Dendritic cell treated with granulocyte-macrophage colony-stimulating factor and Interleukin-4, amounts not matched to agents 40 ng/mL and 50 ng/mL, for 4 days (primary cell): Measurements from ENCODE around the gene MKKS.

ENCODE experiments used
- H3K27ac Mint-ChIP-seq: one replicate; pipeline ENCODE4 v1.8.0; 2022; ENCODE audit warnings: mild to moderate bottlenecking, mixed read lengths
- H3K27me3 Mint-ChIP-seq: one replicate; pipeline ENCODE4 v1.8.0; 2022; ENCODE audit warnings: mild to moderate bottlenecking, mixed read lengths
- H3K36me3 Mint-ChIP-seq: one replicate; pipeline ENCODE4 v1.8.0; 2022; ENCODE audit warnings: low read depth, mixed read lengths
- H3K4me1 Mint-ChIP-seq: one replicate; pipeline ENCODE4 v1.8.0; 2022; ENCODE audit warnings: low read depth, mixed read lengths
- H3K4me3 Mint-ChIP-seq: one replicate; pipeline ENCODE4 v1.8.0; 2022; ENCODE audit warnings: mild to moderate bottlenecking, moderate library complexity, mixed read lengths
- H3K9me3 Mint-ChIP-seq: one replicate; pipeline ENCODE4 v1.8.0; 2022; ENCODE audit warnings: mixed read lengths
- intact Hi-C: fragments of 100-400 bp; cut with micrococcal nuclease; formaldehyde crosslinking; loops from one replicate; pipeline ENCODE4 v1.15.0; 2022

MKKS gene

GRCh38 chr20:10388597-10388996 lies 45.4 kb downstream of the MKKS start:
- no peaks in the 10 kb centered on the region for H3K4me1 Mint-ChIP-seq
- no peak overlapping the region for H3K27ac Mint-ChIP-seq
- no peaks in the 10 kb centered on the region for H3K9me3 Mint-ChIP-seq
- H3K4me3 Mint-ChIP-seq, result no peak overlapping the region
- intact Hi-C loops, result no loop called here
- peaks cover 4% of the 10 kb centered on the region for H3K27me3 Mint-ChIP-seq
- H3K36me3 Mint-ChIP-seq, result no peaks in the 10 kb centered on the region

GRCh38 chr20:10387686-10388085 lies 46.3 kb downstream of the MKKS start:
- Mint-ChIP-seq H3K9me3 (no peaks in the 10 kb centered on the region), H3K27me3 (peaks cover 4% of the 10 kb centered on the region), H3K4me1 (no peaks in the 10 kb centered on the region), H3K4me3 (no peak overlapping the region), H3K36me3 (no peaks in the 10 kb centered on the region), H3K27ac (no peak overlapping the region)
- intact Hi-C loops, result no loop called here

GRCh38 chr20:10385850-10386544 lies 48.0 kb downstream of the MKKS start:
- Mint-ChIP-seq H3K27ac (no peak overlapping the region), H3K27me3 (peaks cover 4% of the 10 kb centered on the region), H3K4me1 (no peaks in the 10 kb centered on the region), H3K4me3 (no peak overlapping the region), H3K36me3 (no peaks in the 10 kb centered on the region), H3K9me3 (no peaks in the 10 kb centered on the region)
- intact Hi-C loops, result no loop called here

- intact Hi-C loops, result no loop called here
- Mint-ChIP-seq H3K27me3 (peaks cover 3% of the 10 kb centered on the region), H3K4me3 (no peak overlapping the region), H3K36me3 (no peaks in the 10 kb centered on the region), H3K4me1 (no peaks in the 10 kb centered on the region), H3K27ac (no peak overlapping the region), H3K9me3 (no peaks in the 10 kb centered on the region)
These were observed 52.5 kb downstream of the MKKS start for GRCh38 chr20:10381477-10381876.

GRCh38 chr20:10379761-10380160 lies 54.3 kb downstream of the MKKS start:
- H3K9me3 Mint-ChIP-seq, result no peaks in the 10 kb centered on the region
- H3K27ac Mint-ChIP-seq, result no peak overlapping the region
- H3K4me3 Mint-ChIP-seq, result no peak overlapping the region
- intact Hi-C loops, result no loop called here
- no peaks in the 10 kb centered on the region for H3K4me1 Mint-ChIP-seq
- H3K36me3 Mint-ChIP-seq, result no peaks in the 10 kb centered on the region
- H3K27me3 Mint-ChIP-seq, result no peaks in the 10 kb centered on the region

GRCh38 chr20:10376270-10377075 lies 57.5 kb downstream of the MKKS start:
- peaks cover 13% of the 10 kb centered on the region for H3K9me3 Mint-ChIP-seq
- no peaks in the 10 kb centered on the region for H3K4me1 Mint-ChIP-seq
- H3K4me3 Mint-ChIP-seq, result no peak overlapping the region
- H3K36me3 Mint-ChIP-seq, result no peaks in the 10 kb centered on the region
- no peak overlapping the region for H3K27ac Mint-ChIP-seq
- H3K27me3 Mint-ChIP-seq, result no peaks in the 10 kb centered on the region
- intact Hi-C loops, result no loop called here

GRCh38 chr20:10375191-10375590 lies 58.8 kb downstream of the MKKS start:
- peaks cover 2% of the 10 kb centered on the region for H3K27me3 Mint-ChIP-seq
- intact Hi-C loops, result no loop called here
- H3K36me3 Mint-ChIP-seq, result no peaks in the 10 kb centered on the region
- peaks cover 13% of the 10 kb centered on the region for H3K9me3 Mint-ChIP-seq
- no peaks in the 10 kb centered on the region for H3K4me1 Mint-ChIP-seq
- no peak overlapping the region for H3K4me3 Mint-ChIP-seq
- H3K27ac Mint-ChIP-seq, result no peak overlapping the region

GRCh38 chr20:10374036-10374435 lies 60.0 kb downstream of the MKKS start:
- H3K9me3 Mint-ChIP-seq, result peaks cover 13% of the 10 kb centered on the region
- no peaks in the 10 kb centered on the region for H3K4me1 Mint-ChIP-seq
- peaks cover 2% of the 10 kb centered on the region for H3K27me3 Mint-ChIP-seq
- no peak overlapping the region for H3K27ac Mint-ChIP-seq
- no peak overlapping the region for H3K4me3 Mint-ChIP-seq
- no peaks in the 10 kb centered on the region for H3K36me3 Mint-ChIP-seq
- intact Hi-C loops, result no loop called here

- H3K4me1 Mint-ChIP-seq, result no peaks in the 10 kb centered on the region
- intact Hi-C loops, result no loop called here
- H3K27ac Mint-ChIP-seq, result no peak overlapping the region
- no peak overlapping the region for H3K4me3 Mint-ChIP-seq
- peaks cover 13% of the 10 kb centered on the region for H3K9me3 Mint-ChIP-seq
- peaks cover 2% of the 10 kb centered on the region for H3K27me3 Mint-ChIP-seq
- no peaks in the 10 kb centered on the region for H3K36me3 Mint-ChIP-seq
These were observed 62.6 kb downstream of the MKKS start for GRCh38 chr20:10371467-10371866.

GRCh38 chr20:10370091-10370887 lies 63.7 kb downstream of the MKKS start:
- no peaks in the 10 kb centered on the region for H3K4me1 Mint-ChIP-seq
- peaks cover 2% of the 10 kb centered on the region for H3K27me3 Mint-ChIP-seq
- no peak overlapping the region for H3K4me3 Mint-ChIP-seq
- H3K36me3 Mint-ChIP-seq, result no peaks in the 10 kb centered on the region
- H3K9me3 Mint-ChIP-seq, result peaks cover 13% of the 10 kb centered on the region
- intact Hi-C loops, result no loop called here
- no peak overlapping the region for H3K27ac Mint-ChIP-seq

- Mint-ChIP-seq H3K9me3 (peaks cover 13% of the 10 kb centered on the region), H3K27me3 (peaks cover 2% of the 10 kb centered on the region), H3K27ac (no peak overlapping the region), H3K4me1 (no peaks in the 10 kb centered on the region), H3K36me3 (no peaks in the 10 kb centered on the region), H3K4me3 (no peak overlapping the region)
- intact Hi-C loops, result no loop called here
These were observed 64.3 kb downstream of the MKKS start for GRCh38 chr20:10369723-10370090.

GRCh38 chr20:10368702-10369041 lies 65.3 kb downstream of the MKKS start:
- peaks cover 2% of the 10 kb centered on the region for H3K27me3 Mint-ChIP-seq
- no peaks in the 10 kb centered on the region for H3K4me1 Mint-ChIP-seq
- H3K9me3 Mint-ChIP-seq, result peaks cover 7% of the 10 kb centered on the region
- no peak overlapping the region for H3K27ac Mint-ChIP-seq
- no peak overlapping the region for H3K4me3 Mint-ChIP-seq
- no peaks in the 10 kb centered on the region for H3K36me3 Mint-ChIP-seq
- intact Hi-C loops, result no loop called here

GRCh38 chr20:10367943-10368701 lies 65.9 kb downstream of the MKKS start:
- intact Hi-C loops, result no loop called here
- Mint-ChIP-seq H3K4me3 (no peak overlapping the region), H3K27ac (no peak overlapping the region), H3K36me3 (no peaks in the 10 kb centered on the region), H3K27me3 (peaks cover 2% of the 10 kb centered on the region), H3K9me3 (peaks cover 2% of the 10 kb centered on the region), H3K4me1 (no peaks in the 10 kb centered on the region)

- no peaks in the 10 kb centered on the region for H3K9me3 Mint-ChIP-seq
- peaks cover 2% of the 10 kb centered on the region for H3K27me3 Mint-ChIP-seq
- no peak overlapping the region for H3K27ac Mint-ChIP-seq
- intact Hi-C loops, result no loop called here
- no peak overlapping the region for H3K4me3 Mint-ChIP-seq
- no peaks in the 10 kb centered on the region for H3K4me1 Mint-ChIP-seq
- H3K36me3 Mint-ChIP-seq, result no peaks in the 10 kb centered on the region
These were observed 66.4 kb downstream of the MKKS start for GRCh38 chr20:10367693-10367942.
